ENCODE data around the gene MYL12A. TPM values are rescaled to one million over a fixed set of nuclear protein-coding genes. Genes with fewer than 3 reads are reported as not detected.

The MYL12A gene
- total RNA-seq, 1 donor from 2014 or later: 421 TPM

DNA sequence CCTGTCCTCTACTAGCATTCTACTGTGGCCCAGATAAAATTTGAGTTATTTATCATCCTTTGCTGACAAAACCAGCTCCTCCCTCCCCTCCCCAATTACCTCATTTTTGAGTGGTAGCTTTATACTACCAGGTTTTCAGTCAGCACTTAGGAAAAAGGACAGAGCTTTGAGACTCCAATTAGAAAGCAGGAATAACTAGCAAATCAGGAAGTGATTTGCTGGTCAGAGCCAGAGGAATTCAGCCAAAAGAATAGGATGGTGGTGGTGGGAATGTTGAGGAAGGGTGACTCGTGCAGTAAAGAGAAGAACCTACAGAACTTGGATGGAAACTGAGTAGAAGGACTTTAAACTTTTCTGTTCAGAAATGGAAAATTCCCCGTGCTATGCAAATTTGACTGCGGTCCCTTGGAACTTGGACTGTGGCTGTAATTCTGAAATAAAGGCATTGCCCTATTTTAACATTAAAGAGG lies 18.0 kb downstream of the MYL12A start:
- no peak for DNase-seq (ENCODE audit: low spot score in 2 of 2)
- peaks cover 15 to 43% of the 10 kb centered on the region in 2 donors for H3K4me1 ChIP-seq
- no peak overlapping the region for H3K27ac ChIP-seq
- peak overlapping the region in 1 of 2 donors; percentile 25 for H3K4me3 ChIP-seq
- TF ChIP-seq, protein P1, sequence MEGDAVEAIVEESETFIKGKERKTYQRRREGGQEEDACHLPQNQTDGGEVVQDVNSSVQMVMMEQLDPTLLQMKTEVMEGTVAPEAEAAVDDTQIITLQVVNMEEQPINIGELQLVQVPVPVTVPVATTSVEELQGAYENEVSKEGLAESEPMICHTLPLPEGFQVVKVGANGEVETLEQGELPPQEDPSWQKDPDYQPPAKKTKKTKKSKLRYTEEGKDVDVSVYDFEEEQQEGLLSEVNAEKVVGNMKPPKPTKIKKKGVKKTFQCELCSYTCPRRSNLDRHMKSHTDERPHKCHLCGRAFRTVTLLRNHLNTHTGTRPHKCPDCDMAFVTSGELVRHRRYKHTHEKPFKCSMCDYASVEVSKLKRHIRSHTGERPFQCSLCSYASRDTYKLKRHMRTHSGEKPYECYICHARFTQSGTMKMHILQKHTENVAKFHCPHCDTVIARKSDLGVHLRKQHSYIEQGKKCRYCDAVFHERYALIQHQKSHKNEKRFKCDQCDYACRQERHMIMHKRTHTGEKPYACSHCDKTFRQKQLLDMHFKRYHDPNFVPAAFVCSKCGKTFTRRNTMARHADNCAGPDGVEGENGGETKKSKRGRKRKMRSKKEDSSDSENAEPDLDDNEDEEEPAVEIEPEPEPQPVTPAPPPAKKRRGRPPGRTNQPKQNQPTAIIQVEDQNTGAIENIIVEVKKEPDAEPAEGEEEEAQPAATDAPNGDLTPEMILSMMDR (IDR thresholded peaks at IDR 0.05): no peak
- H3K36me3 ChIP-seq: no peaks in the 10 kb centered on the region
- no peaks in the 10 kb centered on the region for H3K27me3 ChIP-seq
- intact Hi-C loops (cut with DNase I): no loop called here
- H3K9me3 ChIP-seq: no peaks in the 10 kb centered on the region

DNA sequence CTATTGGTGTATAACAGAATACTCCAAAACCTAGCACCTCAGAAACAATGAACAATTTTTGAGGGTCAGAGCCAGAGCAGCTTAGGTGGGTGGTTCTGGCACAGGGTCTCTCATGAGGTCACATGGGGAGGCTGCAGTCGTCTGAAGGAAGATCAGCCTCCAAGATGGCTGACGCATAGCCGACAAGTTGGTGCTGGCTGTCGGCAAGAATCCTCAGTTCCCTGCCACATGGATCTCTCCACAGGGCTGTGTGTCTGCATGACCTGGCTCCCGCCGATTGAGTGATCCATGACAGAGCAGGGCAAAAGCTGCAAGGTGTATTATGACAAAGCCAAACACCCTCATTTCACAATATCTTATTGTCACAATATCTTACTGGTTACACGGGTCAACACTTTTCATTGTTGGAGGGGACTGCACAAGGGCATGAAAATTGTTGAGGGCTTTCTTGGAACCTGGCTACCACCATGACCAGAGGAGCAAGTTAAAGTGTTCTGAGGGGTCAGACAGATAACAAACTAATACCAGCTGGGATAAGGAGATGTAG lies 18.5 kb downstream of the MYL12A start:
- Histone ChIP-seq H3K4me1 (peaks cover 15 to 41% of the 10 kb centered on the region in 2 donors), H3K4me3 (no peak overlapping the region), H3K9me3 (no peaks in the 10 kb centered on the region), H3K27ac (no peak overlapping the region), H3K36me3 (no peaks in the 10 kb centered on the region), H3K27me3 (no peaks in the 10 kb centered on the region)
- no peak for DNase-seq (ENCODE audit: low spot score in 2 of 2)
- TF ChIP-seq, protein P1 (IDR thresholded peaks at IDR 0.05): no peak
- intact Hi-C loops (cut with DNase I): no loop called here

DNA sequence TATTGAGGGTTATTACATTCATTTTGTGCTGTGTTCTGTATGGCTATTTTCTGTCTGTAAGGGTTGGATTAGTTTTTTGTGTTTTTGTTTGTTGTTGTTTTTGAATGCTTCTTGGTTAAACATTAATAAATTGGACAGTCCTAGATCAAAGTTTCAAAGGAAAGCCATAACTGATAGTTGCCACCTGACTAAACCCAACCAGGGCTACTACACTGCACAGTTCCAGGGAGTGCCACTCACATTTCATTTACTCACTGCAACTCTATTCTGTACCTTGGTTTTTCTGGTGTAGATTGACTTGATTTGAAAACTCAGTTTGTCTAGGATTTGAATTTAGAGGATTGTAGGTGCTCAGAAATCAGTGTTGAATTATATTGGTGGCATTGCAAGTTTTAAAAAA lies 20.7 kb downstream of the MYL12A start:
- H3K4me1 ChIP-seq: peaks cover 15 to 52% of the 10 kb centered on the region in 2 donors
- intact Hi-C loops (cut with DNase I): no loop called here
- TF ChIP-seq, protein P1 (IDR thresholded peaks at IDR 0.05): no peak
- H3K27ac ChIP-seq: no peak overlapping the region
- H3K9me3 ChIP-seq: no peaks in the 10 kb centered on the region
- no peaks in the 10 kb centered on the region for H3K27me3 ChIP-seq
- no peak overlapping the region for H3K4me3 ChIP-seq
- H3K36me3 ChIP-seq: peaks cover 3 to 6% of the 10 kb centered on the region in 2 donors
- DNase-seq (ENCODE audit: low spot score in 2 of 2): no peak

DNA sequence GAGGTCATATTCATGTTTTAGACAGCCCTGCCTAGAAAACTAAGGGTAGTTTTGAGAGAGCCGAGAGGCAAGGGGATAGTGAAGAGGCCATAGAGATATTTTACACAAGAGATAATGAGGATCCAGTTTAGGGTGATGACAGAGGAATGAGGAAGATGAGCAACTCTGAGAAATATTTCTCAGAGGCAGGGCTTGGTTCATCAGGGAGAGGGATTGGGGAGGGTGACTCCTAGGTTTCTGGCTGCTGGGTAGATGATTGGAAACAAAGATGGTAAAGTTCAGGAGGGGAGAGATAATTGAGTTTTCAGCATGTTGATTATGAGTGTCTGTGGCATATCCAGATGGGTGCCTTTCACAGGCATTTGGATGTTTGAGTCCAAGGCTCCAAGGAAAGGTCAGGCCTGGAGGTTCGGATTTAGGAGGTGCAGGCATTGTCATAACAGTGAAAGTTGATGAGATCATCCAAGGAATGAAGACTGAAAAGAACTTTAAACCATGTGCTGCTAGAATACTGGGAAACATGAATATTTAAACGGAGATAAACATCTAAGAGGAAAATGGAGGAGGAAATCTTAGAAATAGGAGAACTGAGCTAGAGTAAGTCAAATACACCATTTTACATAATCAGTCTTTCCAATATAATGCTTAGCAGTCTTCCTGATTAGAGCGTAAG lies 21.8 kb downstream of the MYL12A start:
- Histone ChIP-seq H3K9me3 (no peaks in the 10 kb centered on the region), H3K27me3 (no peaks in the 10 kb centered on the region), H3K27ac (peak overlapping the region in 1 of 2 donors; percentile 32), H3K4me3 (peak overlapping the region in 1 of 2 donors; percentile 14), H3K36me3 (peaks cover 12 to 15% of the 10 kb centered on the region in 2 donors), H3K4me1 (peaks cover 8 to 49% of the 10 kb centered on the region in 2 donors)
- DNase-seq (ENCODE audit: low spot score in 2 of 2): no peak
- intact Hi-C loops (cut with DNase I): no loop called here
- TF ChIP-seq, protein P1 (IDR thresholded peaks at IDR 0.05): no peak

DNA sequence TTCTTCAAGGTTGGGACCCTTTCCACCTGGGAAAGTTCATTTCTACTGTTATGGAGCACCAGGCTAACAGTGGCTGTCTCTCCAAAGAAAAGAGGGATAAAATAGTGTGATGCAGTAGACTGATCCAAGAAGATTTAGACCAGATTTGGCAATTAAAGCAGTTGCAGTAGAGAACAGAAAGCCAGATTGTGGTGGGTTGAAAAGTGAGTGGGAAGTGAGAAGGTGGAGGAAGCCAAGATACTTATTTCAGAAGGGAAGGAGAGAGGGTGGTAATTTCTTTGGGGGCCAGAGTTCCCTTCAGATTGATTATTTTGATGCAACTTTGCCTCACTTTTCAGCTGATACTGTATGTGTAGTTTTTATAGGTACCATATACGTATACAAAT lies 22.3 kb downstream of the MYL12A start:
- Histone ChIP-seq H3K27ac (peak overlapping the region in 1 of 2 donors; percentile 32), H3K9me3 (no peaks in the 10 kb centered on the region), H3K27me3 (no peaks in the 10 kb centered on the region), H3K36me3 (peaks cover 17 to 20% of the 10 kb centered on the region in 2 donors), H3K4me3 (peak overlapping the region in 1 of 2 donors; percentile 14), H3K4me1 (peaks cover 5 to 45% of the 10 kb centered on the region in 2 donors)
- no peak for DNase-seq (ENCODE audit: low spot score in 2 of 2)
- TF ChIP-seq, protein P1 (IDR thresholded peaks at IDR 0.05): no peak
- intact Hi-C loops (cut with DNase I): no loop called here

Measured in ascending aorta (tissue), 2 donors.